Bronchial epithelial cell (primary cell): ENCODE data around the gene PLXNA4. TPM values are rescaled to one million over a fixed set of nuclear protein-coding genes. Genes with fewer than 3 reads are reported as not detected.
A peak's percentile ranks its signal among the peaks of the same experiment; 100 is the strongest.

Source experiments
- DNase-seq: peaks from one replicate; pipeline ENCODE4 v3.0.0-alpha.2; 2010; ENCODE audit warnings: low read depth
- FAIRE-seq: peaks from 2 replicates; lab custom pipeline; 2011; peaks lifted over from hg19 to GRCh38; lab: Jason Lieb, UNC
- H3K27me3 ChIP-seq: 2 replicates; pipeline ENCODE4 v1.5.1; 2011; ENCODE audit warnings: low read length; ENCODE audit not compliant: control insufficient read depth, insufficient read depth
- H3K36me3 ChIP-seq: 2 replicates; pipeline ENCODE4 v1.5.1; 2011; ENCODE audit warnings: low read length; ENCODE audit not compliant: control insufficient read depth, insufficient read depth
- H3K4me3 ChIP-seq: 2 replicates; pipeline ENCODE4 v1.5.1; 2011; ENCODE audit warnings: mild to moderate bottlenecking, low read depth, low read length, control low read depth
- total RNA-seq: library from RNA; depleted of rRNA; stranded (reverse); fragments of >200 nt; gene quantifications from 2 replicates; pipeline ENCODE4 v1.2.1, GENCODE V29; 2014
- TF ChIP-seq, protein P1 (sequence below): IDR thresholded peaks from 2 replicates; pipeline ENCODE4 v1.5.1; 2011; ENCODE audit warnings: mild to moderate bottlenecking, moderate library complexity, low read length, control low read depth, inconsistent platforms; ENCODE audit not compliant: insufficient read depth, severe bottlenecking

PLXNA4 gene
- total RNA-seq, 1 donor from 2014 or later = under 0.01 TPM

DNA sequence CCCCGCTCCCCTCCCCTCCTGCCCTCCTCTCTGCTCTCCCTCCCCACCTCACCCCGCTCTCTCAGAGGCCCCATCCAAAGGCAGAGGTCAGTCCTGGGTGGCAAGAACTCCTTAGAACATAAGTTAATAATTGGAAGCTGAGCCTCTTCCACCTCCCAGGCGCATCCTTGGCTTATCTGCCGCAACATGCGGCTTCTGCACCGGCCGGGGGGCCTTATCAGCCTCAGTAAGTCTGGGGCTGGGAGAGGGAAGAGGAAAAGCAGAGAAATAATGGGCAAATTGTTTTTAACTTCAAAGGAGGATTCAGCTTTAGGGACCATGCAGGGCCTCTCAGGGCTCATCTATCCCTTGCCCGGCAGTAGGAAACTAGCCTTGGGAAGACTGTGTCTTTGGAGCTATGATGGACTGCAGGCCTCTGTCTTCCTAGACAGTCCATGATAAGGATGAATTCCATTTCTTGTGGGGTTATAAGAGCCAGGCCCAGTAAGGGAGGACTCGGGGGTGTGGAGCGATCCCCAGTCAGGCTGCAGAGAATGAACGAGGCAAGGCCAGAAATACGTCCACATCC lies 411.6 kb downstream of the PLXNA4 start:
- Histone ChIP-seq H3K4me3 (no peak overlapping the region), H3K36me3 (no peaks in the 10 kb centered on the region), H3K27me3 (peaks cover 3% of the 10 kb centered on the region)
- TF ChIP-seq, protein P1, sequence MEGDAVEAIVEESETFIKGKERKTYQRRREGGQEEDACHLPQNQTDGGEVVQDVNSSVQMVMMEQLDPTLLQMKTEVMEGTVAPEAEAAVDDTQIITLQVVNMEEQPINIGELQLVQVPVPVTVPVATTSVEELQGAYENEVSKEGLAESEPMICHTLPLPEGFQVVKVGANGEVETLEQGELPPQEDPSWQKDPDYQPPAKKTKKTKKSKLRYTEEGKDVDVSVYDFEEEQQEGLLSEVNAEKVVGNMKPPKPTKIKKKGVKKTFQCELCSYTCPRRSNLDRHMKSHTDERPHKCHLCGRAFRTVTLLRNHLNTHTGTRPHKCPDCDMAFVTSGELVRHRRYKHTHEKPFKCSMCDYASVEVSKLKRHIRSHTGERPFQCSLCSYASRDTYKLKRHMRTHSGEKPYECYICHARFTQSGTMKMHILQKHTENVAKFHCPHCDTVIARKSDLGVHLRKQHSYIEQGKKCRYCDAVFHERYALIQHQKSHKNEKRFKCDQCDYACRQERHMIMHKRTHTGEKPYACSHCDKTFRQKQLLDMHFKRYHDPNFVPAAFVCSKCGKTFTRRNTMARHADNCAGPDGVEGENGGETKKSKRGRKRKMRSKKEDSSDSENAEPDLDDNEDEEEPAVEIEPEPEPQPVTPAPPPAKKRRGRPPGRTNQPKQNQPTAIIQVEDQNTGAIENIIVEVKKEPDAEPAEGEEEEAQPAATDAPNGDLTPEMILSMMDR = no peak
- no peak for FAIRE-seq
- no peak for DNase-seq

DNA sequence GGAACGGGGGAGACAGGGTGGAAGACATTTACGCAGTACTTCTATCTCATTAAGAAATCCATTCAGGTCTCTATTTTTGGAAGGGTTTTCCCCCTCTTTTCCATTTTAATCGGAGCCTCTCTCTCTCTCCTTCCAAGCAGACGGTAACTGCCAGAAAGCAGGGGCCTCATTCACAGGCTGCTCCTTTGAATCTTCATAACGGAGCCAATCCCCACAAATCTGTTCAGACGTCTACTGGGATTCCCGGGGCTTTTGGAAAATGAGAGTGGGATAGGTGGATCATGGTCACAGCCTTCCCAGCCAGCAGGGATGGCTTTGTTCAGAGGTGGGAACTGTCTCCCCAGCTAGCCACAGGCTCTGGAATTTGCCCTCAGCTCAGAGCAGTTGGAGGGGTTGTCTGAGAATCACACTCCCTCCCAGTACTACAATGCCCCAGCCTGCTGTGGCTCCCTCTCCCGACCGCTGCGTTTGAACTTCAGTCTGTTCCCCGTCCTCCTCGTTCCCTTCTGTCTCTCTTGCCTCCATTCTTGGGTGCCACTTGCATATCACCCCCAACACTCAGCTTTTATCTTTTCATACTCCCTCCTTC lies 413.6 kb downstream of the PLXNA4 start:
- no peak overlapping the region for H3K4me3 ChIP-seq
- peaks cover 3% of the 10 kb centered on the region for H3K27me3 ChIP-seq
- no peaks in the 10 kb centered on the region for H3K36me3 ChIP-seq
- FAIRE-seq = no peak
- no peak for DNase-seq
- TF ChIP-seq, protein P1 = no peak

DNA sequence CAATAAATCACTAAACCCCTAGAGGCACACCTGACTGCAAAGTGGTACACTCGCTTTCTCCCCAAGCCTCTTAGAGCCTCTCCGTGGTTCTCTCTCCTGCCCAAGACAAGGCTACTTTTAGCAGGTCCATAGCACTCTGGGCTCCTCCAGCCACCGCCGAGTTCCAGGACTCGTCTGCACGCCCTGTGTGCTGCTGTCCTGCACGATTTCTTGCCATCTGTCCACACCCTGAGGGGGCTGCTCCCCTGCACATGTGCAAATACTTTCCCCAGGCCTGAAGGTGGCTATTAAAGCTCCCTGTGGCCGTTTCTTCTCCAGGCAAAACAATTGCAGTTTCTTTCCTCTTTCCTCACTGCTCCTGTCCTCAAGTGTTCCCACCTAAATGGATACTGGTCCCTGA lies 414.3 kb downstream of the PLXNA4 start:
- TF ChIP-seq, protein P1 = no peak
- FAIRE-seq (peak; percentile 23), DNase-seq (no peak)
- Histone ChIP-seq H3K27me3 (peaks cover 5% of the 10 kb centered on the region), H3K4me3 (no peak overlapping the region), H3K36me3 (no peaks in the 10 kb centered on the region)

DNA sequence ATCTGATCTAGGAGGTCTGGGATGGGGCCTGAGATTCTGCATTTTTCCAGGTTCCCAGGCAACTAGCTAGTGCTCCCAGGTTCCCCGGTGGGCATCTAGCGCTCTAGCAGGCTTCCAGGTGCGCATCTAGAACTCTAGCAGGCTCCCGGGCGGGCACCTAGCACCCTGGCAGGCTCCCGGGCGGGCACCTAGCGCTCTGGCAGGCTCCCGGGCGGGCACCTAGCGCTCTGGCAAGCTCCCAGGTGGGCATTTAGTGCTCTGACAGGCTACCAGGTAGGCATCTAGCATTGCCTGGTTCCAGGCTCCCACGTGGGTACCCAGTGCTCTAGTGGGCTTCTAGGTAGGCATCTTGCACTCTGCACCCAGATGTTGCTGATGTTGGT lies 414.7 kb downstream of the PLXNA4 start:
- TF ChIP-seq, protein P1 = no peak
- no peaks in the 10 kb centered on the region for H3K36me3 ChIP-seq
- DNase-seq (no peak), FAIRE-seq (no peak)
- H3K4me3 ChIP-seq = no peak overlapping the region
- peaks cover 5% of the 10 kb centered on the region for H3K27me3 ChIP-seq

DNA sequence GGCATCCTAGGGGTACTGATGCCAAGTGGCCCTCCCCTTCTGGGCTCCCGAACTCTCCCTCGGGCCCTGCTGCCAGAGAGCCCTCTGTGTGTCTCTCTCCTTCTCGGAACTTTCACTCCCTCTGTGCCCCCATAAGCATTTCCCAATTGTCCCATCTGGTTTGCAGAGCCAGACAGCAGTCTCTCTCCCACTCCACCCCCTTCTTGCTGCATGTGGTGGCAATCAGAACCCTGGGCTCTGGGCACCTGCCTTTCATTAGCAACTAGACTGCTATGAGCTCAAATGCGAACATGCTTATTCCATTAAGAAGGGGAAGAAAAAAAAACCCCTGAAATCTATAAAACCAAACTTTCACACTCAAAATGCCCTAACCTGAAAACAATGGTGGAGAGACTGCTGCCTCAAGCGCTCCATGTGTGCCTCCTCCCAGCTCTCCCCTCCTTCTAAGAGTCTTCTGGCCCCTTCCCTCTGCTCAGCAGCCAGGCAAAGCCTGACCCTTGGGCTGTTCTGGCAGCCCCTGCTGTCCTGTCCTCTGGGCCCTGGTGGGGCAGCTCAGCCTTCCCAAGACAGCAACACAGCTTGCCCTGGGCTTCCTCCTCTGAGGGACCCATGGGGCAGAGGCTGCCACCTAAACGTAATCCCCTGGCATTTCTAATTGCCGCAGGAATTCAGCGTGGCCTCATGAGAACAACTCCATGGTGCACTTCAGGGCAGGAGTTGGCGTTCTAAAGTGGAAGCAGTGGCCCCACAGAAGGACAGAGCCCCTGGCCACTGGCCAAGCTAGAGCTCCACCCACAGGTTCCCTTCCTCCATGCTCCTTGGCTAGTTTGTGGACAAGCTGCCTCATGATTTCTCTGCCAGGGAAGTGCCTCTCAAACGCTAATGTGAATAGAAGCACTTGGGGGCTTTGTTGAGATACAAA lies 415.4 kb downstream of the PLXNA4 start:
- Histone ChIP-seq H3K4me3 (no peak overlapping the region), H3K27me3 (peaks cover 5% of the 10 kb centered on the region), H3K36me3 (no peaks in the 10 kb centered on the region)
- TF ChIP-seq, protein P1 = no peak
- DNase-seq (no peak), FAIRE-seq (no peak)
